K562 (cell line): ENCODE data around the gene GLDC.

Source experiments
- DACH1 ChIP-seq: fragments of 450-650 bp; IDR thresholded peaks from 2 replicates; pipeline ENCODE4 v1.6.1; 2018; ENCODE audit not compliant: partially characterized antibody
- HNRNPL ChIP-seq: fragments of 200-400 bp; formaldehyde crosslinking; IDR thresholded peaks from 2 replicates; pipeline ENCODE4 v1.6.1; 2017; ENCODE audit warnings: low read depth, mild to moderate bottlenecking, low read length
- KLF13 ChIP-seq: fragments of 450-650 bp; IDR thresholded peaks from 2 replicates; pipeline ENCODE4 v1.6.1; 2016; ENCODE audit warnings: missing genetic modification characterization, low read depth, mild to moderate bottlenecking, missing compliant biosample characterization, moderate library complexity, borderline replicate concordance
- TF ChIP-seq, protein P1 (sequence below): sonication (generic); formaldehyde crosslinking; IDR thresholded peaks from 2 replicates; pipeline ENCODE4 v1.8.0; 2022; ENCODE audit warnings: mild to moderate bottlenecking, missing genetic modification reagents, borderline replicate concordance
- TF ChIP-seq, protein P2 (sequence below): fragments of 250-450 bp; sonication (Bioruptor Pico); IDR thresholded peaks from 2 replicates; pipeline ENCODE4 v1.5.1; 2021; ENCODE audit warnings: mild to moderate bottlenecking
- TF ChIP-seq, protein P3 (sequence below): IDR thresholded peaks from 2 replicates; pipeline ENCODE4 v1.6.1; 2016; ENCODE audit warnings: missing genetic modification characterization, missing compliant biosample characterization

DNA sequence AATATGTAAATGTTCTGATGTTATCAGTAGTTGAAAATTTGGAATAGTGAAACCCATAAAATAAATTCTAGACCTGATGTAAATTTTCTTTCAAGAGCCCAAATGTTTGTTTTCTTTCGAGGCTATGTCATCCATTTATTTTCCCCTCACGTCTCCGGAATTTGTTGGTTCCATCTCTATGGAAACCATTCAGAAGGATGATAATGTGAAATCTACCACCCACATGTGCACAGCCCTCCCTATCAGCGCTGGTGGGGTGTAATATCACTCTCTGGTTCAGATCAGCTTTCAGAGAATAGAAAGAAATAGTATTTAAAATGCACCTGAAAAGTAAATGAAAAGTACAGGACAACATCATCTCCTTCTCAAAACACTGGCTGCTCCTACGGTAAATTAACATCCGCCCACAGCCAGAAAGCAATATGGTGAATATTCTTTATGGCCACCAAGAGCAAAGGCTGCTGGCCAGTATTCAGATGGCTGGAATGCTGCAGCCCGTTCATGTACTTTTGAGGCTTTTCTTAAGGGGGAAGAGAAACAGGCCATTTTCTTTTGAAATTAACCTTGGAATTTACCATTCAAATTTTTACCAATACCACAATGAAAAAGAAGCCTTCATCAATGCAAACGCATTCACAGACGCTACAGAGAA, 28.5 kb downstream of the GLDC start:
- TF ChIP-seq DACH1 (no peak), HNRNPL (no peak), KLF13 (tag) (no peak)
- TF ChIP-seq, protein P1, sequence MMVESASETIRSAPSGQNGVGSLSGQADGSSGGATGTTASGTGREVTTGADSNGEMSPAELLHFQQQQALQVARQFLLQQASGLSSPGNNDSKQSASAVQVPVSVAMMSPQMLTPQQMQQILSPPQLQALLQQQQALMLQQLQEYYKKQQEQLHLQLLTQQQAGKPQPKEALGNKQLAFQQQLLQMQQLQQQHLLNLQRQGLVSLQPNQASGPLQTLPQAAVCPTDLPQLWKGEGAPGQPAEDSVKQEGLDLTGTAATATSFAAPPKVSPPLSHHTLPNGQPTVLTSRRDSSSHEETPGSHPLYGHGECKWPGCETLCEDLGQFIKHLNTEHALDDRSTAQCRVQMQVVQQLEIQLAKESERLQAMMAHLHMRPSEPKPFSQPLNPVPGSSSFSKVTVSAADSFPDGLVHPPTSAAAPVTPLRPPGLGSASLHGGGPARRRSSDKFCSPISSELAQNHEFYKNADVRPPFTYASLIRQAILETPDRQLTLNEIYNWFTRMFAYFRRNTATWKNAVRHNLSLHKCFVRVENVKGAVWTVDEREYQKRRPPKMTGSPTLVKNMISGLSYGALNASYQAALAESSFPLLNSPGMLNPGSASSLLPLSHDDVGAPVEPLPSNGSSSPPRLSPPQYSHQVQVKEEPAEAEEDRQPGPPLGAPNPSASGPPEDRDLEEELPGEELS: no peak
- TF ChIP-seq, protein P2, sequence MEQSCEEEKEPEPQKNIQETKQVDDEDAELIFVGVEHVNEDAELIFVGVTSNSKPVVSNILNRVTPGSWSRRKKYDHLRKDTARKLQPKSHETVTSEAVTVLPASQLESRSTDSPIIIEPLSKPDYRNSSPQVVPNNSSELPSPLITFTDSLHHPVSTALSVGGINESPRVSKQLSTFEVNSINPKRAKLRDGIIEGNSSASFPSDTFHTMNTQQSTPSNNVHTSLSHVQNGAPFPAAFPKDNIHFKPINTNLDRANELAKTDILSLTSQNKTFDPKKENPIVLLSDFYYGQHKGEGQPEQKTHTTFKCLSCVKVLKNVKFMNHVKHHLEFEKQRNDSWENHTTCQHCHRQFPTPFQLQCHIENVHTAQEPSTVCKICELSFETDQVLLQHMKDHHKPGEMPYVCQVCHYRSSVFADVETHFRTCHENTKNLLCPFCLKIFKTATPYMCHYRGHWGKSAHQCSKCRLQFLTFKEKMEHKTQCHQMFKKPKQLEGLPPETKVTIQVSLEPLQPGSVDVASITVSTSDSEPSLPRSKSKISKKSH: no peak
- TF ChIP-seq, protein P3, sequence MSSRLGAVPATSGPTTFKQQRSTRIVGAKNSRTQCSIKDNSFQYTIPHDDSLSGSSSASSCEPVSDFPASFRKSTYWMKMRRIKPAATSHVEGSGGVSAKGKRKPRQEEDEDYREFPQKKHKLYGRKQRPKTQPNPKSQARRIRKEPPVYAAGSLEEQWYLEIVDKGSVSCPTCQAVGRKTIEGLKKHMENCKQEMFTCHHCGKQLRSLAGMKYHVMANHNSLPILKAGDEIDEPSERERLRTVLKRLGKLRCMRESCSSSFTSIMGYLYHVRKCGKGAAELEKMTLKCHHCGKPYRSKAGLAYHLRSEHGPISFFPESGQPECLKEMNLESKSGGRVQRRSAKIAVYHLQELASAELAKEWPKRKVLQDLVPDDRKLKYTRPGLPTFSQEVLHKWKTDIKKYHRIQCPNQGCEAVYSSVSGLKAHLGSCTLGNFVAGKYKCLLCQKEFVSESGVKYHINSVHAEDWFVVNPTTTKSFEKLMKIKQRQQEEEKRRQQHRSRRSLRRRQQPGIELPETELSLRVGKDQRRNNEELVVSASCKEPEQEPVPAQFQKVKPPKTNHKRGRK (tag): no peak
